ENCODE results near the gene FAM20C.

Gene FAM20C

DNA sequence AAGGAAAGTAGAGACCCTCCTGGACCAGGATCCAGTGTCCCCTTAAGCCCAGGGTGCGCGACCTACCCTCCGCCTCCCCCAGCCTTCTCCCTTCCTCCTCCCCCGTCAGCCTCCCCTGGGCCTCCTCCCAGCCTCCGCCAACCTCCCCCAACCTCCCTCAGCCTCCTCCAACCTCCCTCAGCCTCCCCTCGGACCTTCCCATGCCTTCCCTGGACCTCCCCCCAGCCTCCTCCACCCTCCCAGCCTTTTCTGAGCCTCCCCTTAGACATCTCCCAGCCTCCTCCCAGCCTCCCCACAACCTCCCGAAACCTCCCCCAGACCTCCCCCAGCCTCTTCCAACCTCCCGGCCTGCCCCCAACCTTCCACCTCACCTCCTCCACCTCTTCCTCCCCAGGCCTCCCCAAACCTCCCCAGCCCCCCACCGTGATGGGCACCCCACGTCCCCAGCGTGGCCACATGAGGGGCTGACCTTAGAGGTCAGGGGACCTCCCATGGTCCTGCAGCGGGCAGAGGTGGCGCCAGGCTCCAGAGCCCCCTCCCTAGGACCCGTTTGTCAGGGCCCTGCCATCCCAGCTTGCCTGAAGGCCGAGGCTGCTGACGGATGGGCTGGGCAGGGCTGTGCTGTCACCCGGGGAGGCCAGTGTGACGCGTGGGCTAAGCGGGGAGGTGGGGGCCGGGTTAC lies 18.8 kb downstream of the FAM20C start:
- FAIRE-seq, result no peak

DNA sequence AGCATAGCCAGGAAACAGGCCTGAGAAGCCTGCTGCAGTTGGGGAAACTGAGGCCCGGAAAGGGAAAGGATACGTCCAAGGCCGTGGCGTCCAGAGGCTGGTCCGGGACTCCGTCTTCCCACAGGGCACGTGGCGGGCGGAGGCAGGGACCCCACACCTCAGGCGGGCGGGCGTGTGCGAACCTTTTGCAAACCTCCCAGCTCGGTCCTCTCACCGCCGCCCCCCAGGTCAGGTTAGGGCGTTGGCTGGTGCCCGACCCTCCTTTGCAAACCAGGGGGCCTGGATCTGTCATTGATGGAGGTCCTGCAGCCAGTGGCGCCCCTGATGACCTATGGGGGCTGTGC lies 19.3 kb downstream of the FAM20C start:
- FAIRE-seq, result no peak

DNA sequence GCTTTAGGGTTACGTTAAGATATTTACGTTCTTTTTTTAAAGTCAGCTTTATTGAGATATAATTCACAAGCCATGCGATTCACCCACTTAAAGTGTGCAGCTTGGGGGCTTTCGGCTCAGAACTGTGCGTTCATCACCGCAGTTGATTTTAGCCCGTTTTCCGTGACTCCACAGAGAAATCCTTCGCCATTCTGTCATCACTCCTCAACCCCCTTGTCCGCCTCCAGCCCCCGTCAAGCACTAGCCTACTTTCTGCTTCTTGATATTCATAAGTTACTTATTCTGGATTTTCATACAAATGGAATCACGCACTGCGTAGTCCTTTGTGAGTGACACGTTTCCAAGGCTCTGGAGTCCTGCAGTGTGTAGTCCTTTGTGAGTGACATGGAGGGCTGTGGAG lies 20.4 kb downstream of the FAM20C start:
- no peak for FAIRE-seq

DNA sequence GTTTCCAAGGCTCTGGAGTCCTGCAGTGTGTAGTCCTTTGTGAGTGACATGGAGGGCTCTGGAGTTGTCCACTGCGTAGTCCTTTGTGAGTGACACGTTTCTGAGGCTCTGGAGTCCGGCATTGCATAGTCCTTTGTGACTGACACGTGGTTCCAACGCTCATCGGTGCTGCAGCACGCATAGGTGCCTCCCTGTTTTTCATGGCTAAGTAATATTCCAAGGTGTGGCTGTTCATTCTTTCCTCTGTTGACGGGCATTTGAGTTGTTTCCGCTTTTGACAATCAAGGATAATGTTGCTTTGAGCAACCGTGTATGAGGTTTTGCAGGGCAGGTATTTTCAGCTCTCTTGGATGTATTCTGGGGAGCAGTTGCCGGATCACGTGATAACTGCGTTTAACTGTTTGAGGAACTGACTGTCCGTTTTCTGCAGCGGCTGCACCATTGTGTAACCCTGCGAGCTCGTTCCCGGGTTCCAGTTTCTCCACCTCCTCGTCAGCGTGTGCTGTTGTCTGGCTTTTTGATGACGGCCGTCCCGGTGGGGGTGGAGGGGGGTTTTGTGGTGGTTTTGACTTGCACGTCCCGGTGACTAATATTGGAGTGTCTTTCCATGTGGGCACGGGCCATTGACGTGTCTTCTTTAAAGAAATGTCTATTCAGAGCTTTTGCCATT lies 21.1 kb downstream of the FAM20C start:
- FAIRE-seq, result no peak

DNA sequence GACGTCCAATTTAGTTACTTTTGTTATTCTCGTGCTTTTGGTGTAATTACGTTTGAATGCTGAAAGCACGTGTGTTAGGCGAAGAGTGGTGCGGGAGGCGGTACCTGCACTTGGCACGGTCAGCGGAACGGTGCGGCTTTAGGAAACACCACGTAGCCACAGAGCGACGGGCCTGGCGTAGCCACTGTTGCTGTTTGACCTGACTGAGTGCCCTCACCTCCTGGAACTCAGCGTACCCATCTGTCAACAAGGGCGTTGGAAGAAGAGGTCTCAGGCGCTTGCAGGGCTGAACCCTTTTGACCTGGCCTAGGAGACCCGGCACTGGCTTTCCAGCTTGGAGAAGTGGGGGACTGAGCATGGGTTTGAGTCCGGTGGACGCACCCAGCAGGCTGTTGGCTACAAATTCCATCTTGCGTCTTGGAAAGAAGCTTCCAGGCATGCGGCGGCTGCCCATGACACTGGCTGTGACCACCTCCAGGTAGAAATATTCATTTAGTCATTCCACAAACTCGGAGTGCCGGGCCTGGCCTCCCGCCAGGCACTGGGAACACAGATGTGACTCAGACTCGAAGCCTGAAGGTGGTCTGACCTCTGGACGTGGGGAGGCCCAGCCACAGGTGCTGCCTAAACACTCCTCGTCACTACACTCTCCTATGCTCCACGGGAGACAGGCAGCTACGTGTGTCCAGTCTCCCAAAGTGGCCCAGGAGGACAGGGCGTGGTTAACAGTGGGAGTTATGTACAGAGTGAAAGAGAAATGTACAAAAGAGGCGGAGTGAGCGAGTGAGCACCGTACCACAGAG lies 22.2 kb downstream of the FAM20C start:
- no peak for FAIRE-seq

DNA sequence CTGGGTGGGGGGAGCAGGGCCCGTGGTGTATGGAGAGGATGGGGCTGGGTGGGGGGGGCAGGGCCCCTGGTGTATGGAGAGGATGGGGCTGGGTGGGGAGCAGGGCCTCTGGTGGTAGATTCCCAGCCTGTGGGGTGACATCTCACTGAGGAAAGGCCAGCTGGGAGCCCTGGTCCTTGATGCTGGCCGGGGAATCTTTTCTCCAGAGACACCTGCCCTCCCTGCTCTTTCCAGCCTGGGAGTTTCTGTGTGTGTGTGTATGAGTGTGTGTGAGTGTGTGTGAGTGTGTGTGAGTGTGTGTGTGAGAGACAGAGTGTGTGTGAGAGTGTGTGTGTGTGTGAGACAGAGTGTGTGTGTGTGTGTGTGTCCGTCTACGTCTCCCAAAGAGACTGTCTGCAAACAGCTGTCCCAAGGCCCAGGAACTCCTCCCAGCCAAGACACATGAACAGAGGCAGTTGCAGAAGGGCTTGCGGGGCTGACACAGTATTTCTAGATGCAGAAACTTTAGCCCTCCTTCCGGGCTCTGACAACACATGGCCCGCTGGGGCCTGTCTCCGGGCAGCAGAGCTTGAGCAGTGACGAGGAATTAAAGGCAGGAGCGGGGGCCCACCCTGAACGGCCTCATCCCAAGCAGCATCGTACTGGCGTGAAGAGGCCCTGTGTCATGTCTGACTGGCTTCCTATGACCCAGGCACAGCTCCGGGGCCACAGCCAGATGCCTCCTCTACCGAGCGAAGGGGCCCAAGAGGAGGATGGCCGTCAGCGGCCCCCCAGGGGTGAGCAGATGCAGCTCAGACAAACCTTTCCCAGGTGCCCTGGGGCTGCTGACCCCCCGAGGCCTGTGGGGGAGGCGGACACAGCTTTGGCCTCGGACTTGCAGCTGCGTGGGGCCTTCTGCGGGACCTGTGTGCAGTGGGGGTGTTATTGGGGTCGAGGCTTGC lies 24.3 kb downstream of the FAM20C start:
- FAIRE-seq, result no peak

DNA sequence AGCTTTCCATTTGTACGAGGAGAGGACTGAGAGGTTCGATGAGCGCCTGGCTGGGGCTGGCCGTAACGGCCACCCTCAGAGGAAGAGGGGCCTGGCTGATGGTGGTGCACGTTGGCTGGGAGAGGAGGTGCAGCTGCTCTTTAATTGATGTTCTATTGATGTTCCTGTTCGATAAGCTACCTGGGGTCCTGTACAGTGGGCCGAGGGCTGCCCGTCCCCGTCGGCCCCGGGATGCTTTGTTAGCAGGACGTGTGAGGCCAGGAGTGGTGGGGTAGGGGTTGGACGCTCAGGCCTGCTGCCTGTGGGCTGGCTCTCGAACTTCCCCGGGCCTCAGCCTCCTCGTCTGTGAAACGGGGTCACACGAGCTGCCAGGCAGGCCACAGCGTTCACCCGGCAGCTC lies 25.4 kb downstream of the FAM20C start:
- FAIRE-seq, result no peak

DNA sequence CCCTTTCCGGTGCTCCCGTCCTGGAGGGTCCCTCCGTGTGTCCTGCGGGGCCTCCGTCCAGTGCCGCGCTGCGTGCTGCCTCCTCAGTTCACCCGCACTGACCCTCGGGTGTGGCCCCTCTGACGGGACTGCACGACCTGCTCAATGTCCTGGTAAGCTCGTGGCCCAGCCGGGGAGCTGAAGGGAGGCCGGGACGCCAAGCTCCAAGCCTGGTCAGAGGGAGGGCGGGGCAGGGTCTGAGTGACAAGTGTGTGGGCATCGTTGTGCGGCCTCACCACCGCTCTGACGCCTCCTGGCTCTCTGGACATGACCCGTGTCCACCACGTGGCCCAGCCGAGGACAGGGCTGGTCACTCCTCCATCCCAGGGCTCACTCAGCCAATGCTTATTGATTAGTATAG lies 25.9 kb downstream of the FAM20C start:
- FAIRE-seq, result no peak

DNA sequence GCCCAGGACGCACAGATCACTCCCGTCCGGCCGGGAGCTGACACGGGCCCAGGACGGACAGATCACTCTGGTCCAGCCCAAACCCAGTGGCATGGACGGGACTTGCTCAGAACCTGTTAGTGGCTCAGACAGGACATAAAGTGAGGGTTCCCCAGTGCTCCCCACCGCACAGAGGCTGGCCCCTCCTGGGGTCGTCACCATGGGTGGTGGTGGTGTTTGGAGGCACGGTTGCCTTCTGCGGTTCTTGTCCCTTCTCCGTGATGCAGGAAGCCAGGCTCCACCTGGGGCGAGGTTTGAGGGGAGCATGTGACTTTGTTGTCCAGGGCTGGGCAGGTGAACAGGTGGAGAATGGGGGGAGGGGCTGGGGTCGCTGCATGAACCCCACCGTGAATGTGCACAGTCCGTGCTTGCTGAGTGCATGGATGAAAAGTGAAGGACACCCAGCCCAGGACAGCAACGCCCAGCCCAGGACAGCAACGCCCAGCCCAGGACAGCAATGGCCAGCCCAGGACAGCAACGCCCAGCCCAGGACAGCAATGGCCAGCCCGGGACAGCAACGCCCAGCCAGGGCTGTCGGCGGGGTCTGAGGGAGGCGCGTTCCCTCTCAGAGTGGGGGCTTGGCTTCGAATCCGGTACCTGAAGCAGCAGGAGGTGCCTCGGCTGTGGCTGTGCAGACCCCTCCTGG lies 26.7 kb downstream of the FAM20C start:
- FAIRE-seq, result no peak

DNA sequence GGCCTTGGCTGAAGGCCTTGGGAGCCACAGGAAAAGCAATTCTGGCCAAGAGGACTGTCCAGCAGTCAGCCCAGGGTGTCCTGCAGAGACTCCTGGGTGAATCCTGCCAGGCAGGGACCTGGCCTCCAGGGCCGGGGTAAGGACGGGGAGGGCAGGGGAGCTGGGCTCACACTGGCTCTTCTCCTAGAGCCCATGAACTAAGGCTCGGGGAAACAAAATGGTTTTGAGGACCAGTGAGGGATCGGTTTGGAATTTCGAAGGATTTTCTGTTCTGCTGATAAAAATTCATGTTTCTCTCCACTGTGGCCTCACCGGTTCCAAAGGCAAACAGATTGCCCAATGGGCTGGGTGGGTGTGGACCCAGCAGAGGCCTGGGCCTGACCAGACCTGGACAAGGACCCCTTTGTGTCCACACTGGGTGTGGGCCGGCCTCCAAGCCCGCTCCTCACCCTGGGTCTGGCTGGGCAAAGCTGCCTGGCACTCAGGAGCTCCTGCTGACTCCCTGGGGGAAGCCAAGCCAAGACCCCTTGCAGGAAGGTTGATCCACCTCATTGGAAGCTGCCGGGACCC lies 27.3 kb downstream of the FAM20C start:
- no peak for FAIRE-seq

DNA sequence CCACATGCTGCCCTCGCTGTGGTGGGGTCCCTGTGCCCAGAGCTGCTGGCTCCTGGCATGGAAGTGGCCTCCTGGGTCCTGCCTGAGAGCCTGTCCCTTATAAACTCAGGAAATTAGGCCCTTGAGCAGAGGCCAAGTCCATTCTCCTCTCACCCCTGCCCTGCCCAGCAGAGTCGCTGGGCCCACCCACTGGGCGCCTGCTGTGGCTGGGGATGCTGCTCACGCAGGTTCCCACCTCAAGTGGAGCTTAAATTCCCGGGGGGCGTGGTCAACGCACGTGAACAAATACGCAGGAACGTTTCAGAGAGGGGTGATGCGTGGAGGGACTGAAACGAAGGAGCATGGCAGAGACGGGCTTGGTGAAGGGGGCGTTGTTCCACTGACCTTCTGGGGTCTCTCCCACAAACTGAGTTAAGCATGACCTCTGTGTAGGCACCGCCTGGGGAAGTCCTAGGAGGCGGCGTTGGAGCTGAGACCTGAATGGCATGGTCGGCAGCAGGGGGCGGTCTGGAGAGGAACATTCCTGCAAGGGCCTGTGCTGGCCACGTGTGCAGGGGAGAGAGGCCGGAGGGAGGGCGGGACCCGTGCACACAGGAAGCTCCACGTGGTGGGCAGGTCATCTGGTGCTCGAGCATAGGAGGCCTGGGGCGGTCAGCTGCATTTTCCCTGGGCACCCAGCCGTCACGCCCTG lies 27.9 kb downstream of the FAM20C start:
- FAIRE-seq, result no peak

DNA sequence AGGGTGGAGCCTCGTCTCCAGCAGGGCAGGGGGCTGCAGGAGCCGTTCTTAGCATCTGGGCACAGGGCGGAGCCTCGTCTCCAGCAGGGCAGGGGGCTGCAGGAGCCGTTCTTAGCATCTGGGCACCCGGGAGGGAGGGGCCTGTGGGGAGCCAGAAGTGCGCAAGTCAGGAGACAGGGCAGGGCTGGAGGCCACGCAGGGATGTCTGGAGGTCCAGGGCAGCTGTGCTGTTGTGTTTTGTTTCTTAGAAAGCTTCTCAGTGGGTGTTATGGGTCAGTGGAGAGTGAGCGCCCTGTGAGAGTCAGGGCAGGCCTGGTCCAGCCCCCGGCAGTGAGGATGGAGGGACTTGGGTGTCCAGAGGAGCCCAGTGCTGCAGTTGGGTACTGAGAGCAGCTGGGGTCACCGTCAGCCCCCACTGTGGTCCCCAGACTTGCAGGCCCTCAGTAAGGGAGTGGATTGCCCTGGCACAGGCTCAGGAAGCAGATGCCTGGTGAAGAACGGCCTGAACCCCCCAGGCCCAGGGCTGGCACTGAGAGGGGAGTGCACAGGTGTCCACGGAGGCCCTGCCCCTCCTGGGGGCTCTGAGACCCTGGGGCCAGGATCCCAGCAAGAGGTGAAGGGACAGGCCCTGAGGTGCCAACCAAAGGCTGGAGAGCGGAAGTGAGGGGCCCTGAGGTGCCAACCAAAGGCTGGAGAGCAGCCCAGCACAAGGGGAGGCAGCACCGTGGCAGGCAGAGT lies 29.8 kb downstream of the FAM20C start:
- FAIRE-seq, result no peak

DNA sequence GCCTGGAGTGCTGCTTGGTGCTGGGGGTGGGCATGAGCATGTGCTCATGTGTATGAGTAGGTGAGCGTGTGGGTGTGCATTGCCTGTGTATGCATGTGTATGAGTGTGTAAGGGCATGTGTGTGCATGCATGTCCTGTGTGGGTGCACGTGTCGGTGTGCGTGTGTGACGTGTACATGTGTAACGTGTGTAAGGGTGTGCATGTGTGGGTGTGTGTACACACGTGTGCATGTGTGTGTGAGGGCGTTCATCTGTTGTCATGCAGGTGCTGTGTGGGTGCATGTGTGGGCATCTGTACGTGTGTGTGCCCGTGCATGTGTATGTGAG lies 30.3 kb downstream of the FAM20C start:
- no peak for FAIRE-seq

DNA sequence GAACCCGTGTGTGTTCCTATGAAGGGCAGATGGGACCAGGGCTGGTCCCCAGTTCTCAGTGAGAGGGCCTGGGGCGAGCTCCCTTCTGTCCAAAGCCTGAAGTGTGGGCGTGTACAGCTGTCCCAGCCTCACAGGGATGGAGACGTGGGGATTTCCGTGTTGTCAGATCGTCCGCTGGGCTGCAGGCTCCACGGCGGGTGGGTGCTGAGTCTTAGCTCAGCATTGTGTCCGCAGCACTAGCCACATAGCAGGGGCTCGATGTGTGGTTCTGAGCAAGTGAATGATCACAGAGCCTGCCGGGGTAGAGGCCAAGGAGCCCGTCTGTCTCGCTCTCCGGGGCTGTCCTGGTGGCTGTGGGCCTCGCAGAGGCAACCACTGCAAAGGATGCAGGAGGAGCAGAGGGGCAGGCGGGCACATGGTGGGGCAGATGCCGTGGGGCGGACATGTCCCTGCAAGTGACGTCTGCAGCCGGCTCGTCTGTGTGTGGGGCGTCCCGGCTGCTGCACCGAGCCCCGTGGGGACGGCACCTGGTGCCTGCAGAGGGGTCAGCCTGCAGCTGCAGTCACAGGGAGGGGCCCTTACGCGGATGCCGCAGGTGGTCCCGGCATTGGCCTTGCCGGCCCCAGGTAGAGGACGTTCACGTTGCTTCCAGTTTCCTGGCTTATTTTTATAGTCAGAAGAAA lies 30.9 kb downstream of the FAM20C start:
- FAIRE-seq, result no peak

DNA sequence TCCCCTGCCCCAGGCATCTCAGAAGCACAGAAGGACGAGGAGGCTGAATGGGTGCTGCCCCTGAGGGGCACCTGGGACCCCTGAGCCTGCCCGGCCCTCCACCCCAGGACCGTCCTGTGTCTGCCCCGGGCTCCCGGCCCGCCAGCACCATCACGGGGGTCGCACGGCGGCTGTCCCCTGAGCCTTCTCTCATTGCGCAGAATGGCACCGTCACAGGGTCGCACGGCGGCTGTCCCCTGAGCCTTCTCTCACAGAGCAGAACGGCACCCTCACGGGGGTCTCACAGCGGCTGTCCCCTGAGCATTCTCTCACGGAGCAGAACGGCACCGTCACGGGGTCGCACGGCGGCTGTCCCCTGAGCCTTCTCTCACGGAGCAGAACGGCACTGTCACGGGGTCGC lies 31.5 kb downstream of the FAM20C start:
- FAIRE-seq, result no peak

DNA sequence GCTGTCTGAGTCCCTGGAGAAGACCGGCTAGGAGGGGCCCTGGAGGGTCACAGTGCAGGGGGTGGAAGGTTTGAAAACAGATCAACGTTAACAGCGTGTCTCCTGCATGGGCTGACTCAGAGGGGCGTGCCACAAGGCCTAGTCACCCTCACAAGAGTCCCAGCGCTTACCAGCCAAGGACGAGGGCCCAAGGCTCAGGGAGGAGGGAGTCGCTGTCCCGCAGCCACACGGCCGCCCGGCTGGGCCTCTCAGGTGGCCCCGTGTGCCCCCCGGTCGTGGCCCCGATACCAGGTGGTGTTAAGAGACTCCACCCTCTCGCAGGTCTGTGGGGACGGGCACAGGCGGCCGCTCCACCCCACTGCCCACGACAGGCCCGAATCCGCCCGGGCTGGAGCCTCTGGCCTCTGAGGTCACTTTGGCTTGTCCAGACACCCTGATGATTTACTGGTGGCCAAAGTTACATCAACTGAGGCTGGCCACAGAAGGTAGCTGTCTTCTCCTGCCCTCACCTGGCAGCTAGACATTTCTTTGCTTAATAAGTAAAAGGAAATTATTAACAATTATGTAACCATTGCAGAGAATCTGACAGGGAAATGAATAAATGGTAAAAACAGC lies 34.0 kb downstream of the FAM20C start:
- no peak for FAIRE-seq

DNA sequence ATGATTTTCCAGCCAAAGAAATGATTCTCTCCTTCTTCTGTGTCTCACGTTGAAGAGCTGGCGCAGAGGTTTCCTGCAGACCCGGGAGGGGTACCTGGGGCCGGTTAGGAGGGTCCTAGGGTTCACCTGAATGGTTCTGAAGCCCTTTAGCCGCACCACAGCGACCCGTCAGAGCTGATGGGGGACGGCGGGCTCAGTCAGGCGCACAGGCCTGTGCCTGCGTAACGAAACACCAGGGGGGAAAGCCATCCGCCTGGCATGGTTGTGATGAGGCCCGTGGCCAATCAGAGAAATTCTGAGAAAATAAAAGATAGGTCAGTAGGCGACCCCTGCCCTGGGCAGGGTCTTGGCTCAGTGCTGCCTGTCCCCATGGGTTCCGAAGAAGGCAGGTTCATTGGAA lies 35.6 kb downstream of the FAM20C start:
- no peak for FAIRE-seq

DNA sequence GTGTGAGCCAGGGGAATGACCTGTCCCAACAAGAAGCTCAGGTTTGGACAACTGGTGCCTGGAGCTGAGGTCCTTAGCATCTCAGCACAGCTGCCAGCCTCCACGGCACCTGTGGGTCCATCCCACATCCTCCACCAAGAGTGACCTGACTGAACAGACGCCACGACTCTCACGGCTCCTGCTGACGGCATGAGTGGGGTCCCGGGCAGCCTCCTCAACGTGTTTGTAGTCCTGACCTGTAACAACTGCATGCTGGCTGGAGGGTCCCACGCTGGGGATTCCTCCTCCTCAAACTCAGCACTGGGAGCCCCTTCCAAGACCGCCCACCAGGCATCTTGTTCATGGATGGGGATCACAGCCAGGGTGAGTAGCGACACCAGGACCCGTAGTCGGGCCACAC lies 36.2 kb downstream of the FAM20C start:
- no peak for FAIRE-seq

DNA sequence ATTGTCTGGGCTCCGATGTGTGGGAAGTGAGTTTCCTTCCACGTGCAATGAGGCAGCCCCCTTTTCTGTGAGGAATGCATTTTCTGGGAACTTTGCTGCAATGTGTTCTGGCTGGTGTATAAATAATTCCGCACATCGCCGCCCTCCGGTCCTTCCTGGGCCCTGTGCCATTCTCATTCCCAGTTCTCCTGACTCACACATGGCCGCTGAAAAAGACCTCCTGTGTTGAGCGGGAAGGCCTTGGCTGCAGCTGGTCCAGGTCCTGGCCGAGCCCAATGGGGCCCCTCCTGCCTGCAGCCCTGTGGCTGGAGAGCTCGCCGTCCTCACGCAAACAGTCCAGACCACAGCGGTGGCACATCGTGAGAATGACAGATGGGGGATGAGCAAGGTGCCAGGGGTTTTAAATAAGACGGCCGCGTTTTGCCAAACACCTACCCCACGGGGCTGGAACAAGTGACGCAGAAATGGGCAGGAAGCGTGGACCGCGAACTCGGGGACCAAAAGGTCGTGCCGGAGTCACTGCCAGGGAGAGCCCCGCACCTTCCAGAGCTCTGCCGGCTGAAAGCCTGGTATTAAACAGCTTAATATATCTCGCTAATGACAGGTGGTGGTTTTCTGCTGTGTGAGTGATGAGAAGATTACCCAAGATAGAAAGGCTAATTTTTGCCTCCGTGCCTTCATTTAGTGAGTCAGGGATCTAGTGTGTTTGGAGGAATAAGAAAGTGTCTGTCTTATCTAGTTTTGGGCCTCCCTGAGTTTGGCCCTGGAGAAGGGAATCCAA lies 37.0 kb downstream of the FAM20C start:
- no peak for FAIRE-seq

Measured in A204.1 (cell line).